Measurements from ENCODE around the gene EPHB2. TPM values are rescaled to one million over a fixed set of nuclear protein-coding genes. Genes with fewer than 3 reads are reported as not detected.

Gene EPHB2
- total RNA-seq, 1 donor from 2014 or later: 40.3 TPM

GRCh38 chr1:22812092-22812880, 101.6 kb downstream of the EPHB2 start:
- no peaks in the 10 kb centered on the region for H3K9me3 Mint-ChIP-seq
- H3K4me3 Mint-ChIP-seq: no peak overlapping the region
- no peak for DNase-seq (ENCODE audit: extremely low spot score, unreplicated experiment)
- peaks cover 16% of the 10 kb centered on the region for H3K4me1 Mint-ChIP-seq (ENCODE audit: unreplicated experiment)
- H3K27ac Mint-ChIP-seq: no peak overlapping the region
- no peaks in the 10 kb centered on the region for H3K36me3 Mint-ChIP-seq
- H3K27me3 Mint-ChIP-seq: no peaks in the 10 kb centered on the region
- TF ChIP-seq CTCF (conservative IDR thresholded peaks at IDR 0.05): no peak

GRCh38 chr1:22812993-22813790, 102.6 kb downstream of the EPHB2 start:
- Mint-ChIP-seq H3K9me3 (no peaks in the 10 kb centered on the region), H3K4me1 (ENCODE audit: unreplicated experiment) (peaks cover 17% of the 10 kb centered on the region), H3K27ac (no peak overlapping the region), H3K36me3 (no peaks in the 10 kb centered on the region), H3K4me3 (no peak overlapping the region), H3K27me3 (no peaks in the 10 kb centered on the region)
- no peak for DNase-seq (ENCODE audit: extremely low spot score, unreplicated experiment)
- TF ChIP-seq CTCF (conservative IDR thresholded peaks at IDR 0.05): no peak

GRCh38 chr1:22814176-22815042, 103.8 kb downstream of the EPHB2 start:
- no peaks in the 10 kb centered on the region for H3K27me3 Mint-ChIP-seq
- no peaks in the 10 kb centered on the region for H3K36me3 Mint-ChIP-seq
- no peak overlapping the region for H3K27ac Mint-ChIP-seq
- no peak overlapping the region for H3K4me3 Mint-ChIP-seq
- no peaks in the 10 kb centered on the region for H3K9me3 Mint-ChIP-seq
- TF ChIP-seq CTCF (conservative IDR thresholded peaks at IDR 0.05): no peak
- DNase-seq (ENCODE audit: extremely low spot score, unreplicated experiment): no peak
- H3K4me1 Mint-ChIP-seq (ENCODE audit: unreplicated experiment): peaks cover 18% of the 10 kb centered on the region

GRCh38 chr1:22815043-22815365, 104.4 kb downstream of the EPHB2 start:
- no peak overlapping the region for H3K4me3 Mint-ChIP-seq
- no peak overlapping the region for H3K27ac Mint-ChIP-seq
- no peaks in the 10 kb centered on the region for H3K9me3 Mint-ChIP-seq
- no peaks in the 10 kb centered on the region for H3K27me3 Mint-ChIP-seq
- no peaks in the 10 kb centered on the region for H3K36me3 Mint-ChIP-seq
- DNase-seq (ENCODE audit: extremely low spot score, unreplicated experiment): no peak
- no peak for TF ChIP-seq CTCF (conservative IDR thresholded peaks at IDR 0.05)
- H3K4me1 Mint-ChIP-seq (ENCODE audit: unreplicated experiment): peaks cover 14% of the 10 kb centered on the region

GRCh38 chr1:22815421-22816066, 104.9 kb downstream of the EPHB2 start:
- H3K4me3 Mint-ChIP-seq: no peak overlapping the region
- no peak for TF ChIP-seq CTCF (conservative IDR thresholded peaks at IDR 0.05)
- no peaks in the 10 kb centered on the region for H3K27me3 Mint-ChIP-seq
- no peaks in the 10 kb centered on the region for H3K9me3 Mint-ChIP-seq
- H3K27ac Mint-ChIP-seq: no peak overlapping the region
- H3K36me3 Mint-ChIP-seq: no peaks in the 10 kb centered on the region
- DNase-seq (ENCODE audit: extremely low spot score, unreplicated experiment): no peak
- H3K4me1 Mint-ChIP-seq (ENCODE audit: unreplicated experiment): peaks cover 14% of the 10 kb centered on the region

Measured in type B pancreatic cell (in vitro differentiated cells).